Stimulated activated naive B cell treated with anti-CD40 and anti-IgM and Interleukin-4, amounts not matched to agents 10 μg/mL and 1 μg/mL and 100 μg/mL, for 72 hours (primary cell): ENCODE data around the gene COL19A1.
"Not testable (repeated sequence)": the region's sequence is repeated elsewhere in the genome, so short reads cannot be mapped to it uniquely, and the experiment has no call there.

ENCODE experiments used
- ATAC-seq, 2 donors: fragments of 150-1000 bp; cut with Tn5 transposase; replicated peaks; 2 replicates each; pipeline ENCODE4 v1.10.0; 2021; ENCODE audit warnings: moderate library complexity in 1 of 2
- DNase-seq: peaks from one replicate; pipeline ENCODE4 v3.0.0; 2021
- H3K27ac Mint-ChIP-seq: one replicate; pipeline ENCODE4 v1.8.0; 2022; ENCODE audit warnings: mild to moderate bottlenecking, mixed read lengths
- H3K27me3 Mint-ChIP-seq, 2 donors: one replicate each; pipeline ENCODE4 v1.8.0; 2022; ENCODE audit warnings: mixed read lengths in 2 of 2
- H3K36me3 Mint-ChIP-seq, 2 donors: one replicate each; pipeline ENCODE4 v1.8.0; 2022; ENCODE audit warnings: mixed read lengths in 2 of 2, mild to moderate bottlenecking in 1 of 2
- H3K4me1 Mint-ChIP-seq, 2 donors: one replicate each; pipeline ENCODE4 v1.8.0; 2022; ENCODE audit warnings: mixed read lengths in 2 of 2, mild to moderate bottlenecking in 1 of 2
- H3K4me3 Mint-ChIP-seq, 2 donors: one replicate each; pipeline ENCODE4 v1.8.0; 2022; ENCODE audit warnings: mild to moderate bottlenecking in 2 of 2, mixed read lengths in 2 of 2, moderate library complexity in 1 of 2
- H3K9me3 Mint-ChIP-seq, 2 donors: one replicate each; pipeline ENCODE4 v1.8.0; 2022; ENCODE audit warnings: mixed read lengths in 2 of 2, mild to moderate bottlenecking in 1 of 2

The COL19A1 gene

GRCh38 chr6:69866351-69866769, at the start of gene COL19A1:
Gene COL19A1 (plus strand): TSS chr6:69866556. CDS start chr6:69879568, 13,012 bp downstream.
- DNase-seq (peak; percentile 69), ATAC-seq (peak; percentile 66 to 70)
- Mint-ChIP-seq H3K36me3 (peaks cover 16 to 19% of the 10 kb centered on the region in 2 donors), H3K4me1 (peaks cover 41 to 76% of the 10 kb centered on the region in 2 donors), H3K27me3 (no peaks in the 10 kb centered on the region), H3K27ac (peak within 1 kb of the TSS; percentile 98), H3K4me3 (peak within 1 kb of the TSS; percentile 90 to 95), H3K9me3 (no peaks in the 10 kb centered on the region)

DNA sequence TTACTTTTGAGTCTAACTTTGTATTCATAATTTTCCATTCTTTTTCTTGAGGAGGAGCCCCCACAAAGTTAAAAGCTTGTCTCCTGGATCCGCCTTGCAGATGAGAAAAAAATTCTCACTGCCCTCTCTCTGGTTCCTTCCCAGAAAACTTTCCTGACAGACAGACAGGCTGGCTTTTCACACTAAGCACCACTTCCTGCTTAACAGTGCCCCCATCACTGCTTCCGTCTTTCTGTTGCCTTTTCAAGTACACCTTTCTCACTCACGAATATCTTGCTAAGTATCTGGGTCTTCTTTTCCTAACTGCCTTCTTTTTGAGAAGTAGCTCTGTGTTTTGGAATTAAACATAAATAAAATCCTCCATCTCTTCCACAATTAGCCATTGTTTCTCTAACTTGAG, 49.8 kb upstream of the COL19A1 start:
- Mint-ChIP-seq H3K9me3 (peaks cover 3 to 6% of the 10 kb centered on the region in 2 donors), H3K4me3 (peak overlapping the region; percentile 46 to 70), H3K27ac (peak overlapping the region; percentile 97), H3K36me3 (peaks cover 4 to 14% of the 10 kb centered on the region in 2 donors), H3K27me3 (no peaks in the 10 kb centered on the region), H3K4me1 (peaks cover 47 to 49% of the 10 kb centered on the region in 2 donors)
- DNase-seq: no peak
- peak in 1 of 2 donors; percentile 24 for ATAC-seq

DNA sequence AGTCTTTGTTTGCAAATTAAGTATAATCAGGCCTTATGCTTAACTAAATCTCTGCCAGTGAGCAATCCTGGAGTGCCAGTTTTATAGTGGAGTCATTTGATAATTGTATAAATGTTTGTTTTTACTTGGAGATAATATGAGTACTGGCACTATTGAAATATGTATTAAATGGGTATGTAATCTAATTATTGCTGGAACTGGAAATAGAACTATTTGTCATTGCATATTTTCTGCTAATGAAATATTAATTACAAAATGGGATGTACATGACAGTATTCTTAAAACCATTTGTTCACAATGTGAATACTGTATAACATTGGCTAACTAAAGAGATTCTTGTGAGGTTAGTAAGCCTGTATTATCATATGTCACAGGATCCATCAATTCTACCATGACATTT, 49.0 kb upstream of the COL19A1 start:
- ATAC-seq: no peak
- no peak overlapping the region for H3K27ac Mint-ChIP-seq
- H3K36me3 Mint-ChIP-seq: peaks cover 4 to 8% of the 10 kb centered on the region in 2 donors
- H3K4me3 Mint-ChIP-seq: no peak overlapping the region
- no peak for DNase-seq
- peaks cover 3 to 5% of the 10 kb centered on the region in 2 donors for H3K9me3 Mint-ChIP-seq
- H3K4me1 Mint-ChIP-seq: peaks cover 40 to 41% of the 10 kb centered on the region in 2 donors
- H3K27me3 Mint-ChIP-seq: no peaks in the 10 kb centered on the region

GRCh38 chr6:69818223-69818930, 48.0 kb upstream of the COL19A1 start:
- H3K36me3 Mint-ChIP-seq: peaks cover 4 to 5% of the 10 kb centered on the region in 2 donors

DNA sequence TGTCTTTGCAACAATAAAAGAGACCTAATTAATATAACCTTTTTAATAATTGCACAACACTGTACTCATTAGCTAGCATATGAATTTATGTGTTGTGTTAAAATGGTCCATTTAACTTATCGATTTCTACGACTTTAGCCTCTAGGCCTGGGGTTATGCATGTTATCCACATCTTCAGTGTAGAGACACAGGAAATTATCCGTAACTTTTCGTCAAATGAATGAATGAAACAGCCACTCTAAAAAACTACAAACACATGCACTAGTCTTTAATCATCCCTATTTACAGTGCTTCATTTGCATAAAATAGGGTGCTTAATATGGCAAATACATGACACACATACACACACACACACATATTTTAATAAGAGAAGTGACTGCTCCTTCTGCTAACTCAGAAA, 47.2 kb upstream of the COL19A1 start:
- no peak for ATAC-seq
- no peaks in the 10 kb centered on the region for H3K27me3 Mint-ChIP-seq
- no peak for DNase-seq
- peaks cover 4 to 6% of the 10 kb centered on the region in 2 donors for H3K36me3 Mint-ChIP-seq
- peaks cover 3 to 5% of the 10 kb centered on the region in 2 donors for H3K9me3 Mint-ChIP-seq
- no peak overlapping the region for H3K27ac Mint-ChIP-seq
- peaks cover 24 to 26% of the 10 kb centered on the region in 2 donors for H3K4me1 Mint-ChIP-seq
- H3K4me3 Mint-ChIP-seq: no peak overlapping the region

More at GRCh38 chr6:69818223-69818930, 48.0 kb upstream of the COL19A1 start:
- DNase-seq: no peak
- Mint-ChIP-seq H3K4me1 (peaks cover 31% of the 10 kb centered on the region in 2 donors), H3K9me3 (peaks cover 3 to 5% of the 10 kb centered on the region in 2 donors), H3K27me3 (no peaks in the 10 kb centered on the region), H3K27ac (no peak overlapping the region), H3K4me3 (no peak overlapping the region)
- ATAC-seq: no peak

DNA sequence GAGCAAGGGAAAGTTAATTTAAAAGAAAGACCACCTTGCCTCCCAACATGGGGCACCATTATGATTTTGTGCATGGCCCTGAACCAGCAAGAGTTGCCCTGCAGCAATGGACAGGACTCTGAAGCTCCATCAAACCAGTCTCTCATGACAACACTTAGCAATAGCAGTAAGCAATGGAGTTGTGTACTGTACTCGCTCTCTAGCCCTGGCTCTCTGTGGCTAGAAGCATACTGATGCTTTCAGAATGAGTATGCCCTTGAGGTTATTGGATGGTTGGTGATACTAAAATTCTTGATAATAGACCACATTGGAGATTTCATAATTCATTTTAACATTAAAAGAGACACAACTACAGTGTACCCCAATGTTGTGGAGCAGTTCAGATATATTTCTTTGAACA, 46.3 kb upstream of the COL19A1 start:
- Mint-ChIP-seq H3K36me3 (peaks cover 6 to 9% of the 10 kb centered on the region in 2 donors), H3K9me3 (peaks cover 3 to 5% of the 10 kb centered on the region in 2 donors), H3K27me3 (no peaks in the 10 kb centered on the region), H3K4me3 (no peak overlapping the region), H3K4me1 (peaks cover 20 to 24% of the 10 kb centered on the region in 2 donors), H3K27ac (no peak overlapping the region)
- ATAC-seq (peak; percentile 35 to 49), DNase-seq (no peak)

- Mint-ChIP-seq H3K36me3 (peaks cover 6 to 9% of the 10 kb centered on the region in 2 donors), H3K27me3 (no peaks in the 10 kb centered on the region), H3K4me3 (no peak overlapping the region), H3K9me3 (peaks cover 3 to 5% of the 10 kb centered on the region in 2 donors), H3K4me1 (peaks cover 15 to 19% of the 10 kb centered on the region in 2 donors), H3K27ac (peak overlapping the region; percentile 0)
- ATAC-seq: no peak
- no peak for DNase-seq
These were observed 45.9 kb upstream of the COL19A1 start for GRCh38 chr6:69820438-69820837.

- H3K9me3 Mint-ChIP-seq, H3K4me3 Mint-ChIP-seq, H3K27ac Mint-ChIP-seq, DNase-seq, H3K27me3 Mint-ChIP-seq, ATAC-seq, H3K4me1 Mint-ChIP-seq: not testable (repeated sequence)
- peaks cover 6 to 13% of the 10 kb centered on the region in 2 donors for H3K36me3 Mint-ChIP-seq
These were observed 42.0 kb upstream of the COL19A1 start for GRCh38 chr6:69824355-69824754.

DNA sequence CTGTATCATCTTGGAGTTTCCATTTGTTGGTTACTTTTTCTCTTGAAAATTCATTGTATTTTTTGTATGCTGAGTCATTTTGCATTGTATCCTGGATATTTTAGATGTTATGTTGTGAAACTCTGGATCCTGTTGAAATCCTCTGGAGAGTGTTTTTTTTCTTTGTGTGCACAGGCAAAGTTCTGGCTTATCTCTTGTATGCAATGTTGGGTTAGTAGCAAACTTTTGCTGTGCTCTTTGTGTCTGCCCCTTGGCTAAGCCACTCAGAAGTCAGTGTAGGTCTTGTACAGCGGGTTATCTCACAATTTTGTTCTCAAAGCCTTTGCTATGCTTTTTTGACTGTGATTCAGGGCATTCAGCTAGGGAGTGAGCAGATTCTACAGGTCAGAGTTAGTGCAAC, 40.5 kb upstream of the COL19A1 start:
- Mint-ChIP-seq H3K4me1 (peaks cover 0 to 4% of the 10 kb centered on the region in 2 donors), H3K36me3 (peaks cover 3 to 8% of the 10 kb centered on the region in 2 donors), H3K27me3 (no peaks in the 10 kb centered on the region), H3K9me3 (no peaks in the 10 kb centered on the region), H3K27ac (no peak overlapping the region), H3K4me3 (no peak overlapping the region)
- no peak for DNase-seq
- no peak for ATAC-seq

- Mint-ChIP-seq H3K9me3 (no peaks in the 10 kb centered on the region), H3K27me3 (no peaks in the 10 kb centered on the region), H3K27ac (no peak overlapping the region), H3K4me3 (no peak overlapping the region), H3K36me3 (peaks cover 4 to 8% of the 10 kb centered on the region in 2 donors), H3K4me1 (peaks cover 0 to 4% of the 10 kb centered on the region in 2 donors)
- no peak for DNase-seq
- no peak for ATAC-seq
These were observed 39.0 kb upstream of the COL19A1 start for GRCh38 chr6:69827276-69827893.

DNA sequence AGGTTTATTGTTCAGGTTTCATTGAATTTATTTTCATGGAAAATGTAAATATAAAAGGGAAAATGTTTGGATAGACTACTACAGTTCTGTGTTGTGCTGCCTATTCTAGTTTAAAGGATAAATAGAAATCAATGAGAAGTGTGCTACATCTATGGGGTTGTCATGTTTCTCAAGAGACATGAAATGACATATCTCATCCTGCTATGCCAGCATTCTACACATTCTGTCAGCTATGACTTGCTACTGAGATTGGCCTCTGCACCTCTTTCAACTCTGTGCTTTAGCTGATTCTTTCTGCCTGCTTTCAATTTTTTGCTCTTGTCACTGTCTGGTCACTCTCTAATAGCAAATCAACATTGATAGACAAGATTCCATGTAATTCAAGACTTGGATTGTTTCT, 33.8 kb upstream of the COL19A1 start:
- Mint-ChIP-seq H3K4me3 (no peak overlapping the region), H3K4me1 (peaks cover 11 to 14% of the 10 kb centered on the region in 2 donors), H3K27ac (no peak overlapping the region), H3K27me3 (no peaks in the 10 kb centered on the region), H3K9me3 (no peaks in the 10 kb centered on the region), H3K36me3 (peaks cover 2 to 4% of the 10 kb centered on the region in 2 donors)
- no peak for DNase-seq
- no peak for ATAC-seq

DNA sequence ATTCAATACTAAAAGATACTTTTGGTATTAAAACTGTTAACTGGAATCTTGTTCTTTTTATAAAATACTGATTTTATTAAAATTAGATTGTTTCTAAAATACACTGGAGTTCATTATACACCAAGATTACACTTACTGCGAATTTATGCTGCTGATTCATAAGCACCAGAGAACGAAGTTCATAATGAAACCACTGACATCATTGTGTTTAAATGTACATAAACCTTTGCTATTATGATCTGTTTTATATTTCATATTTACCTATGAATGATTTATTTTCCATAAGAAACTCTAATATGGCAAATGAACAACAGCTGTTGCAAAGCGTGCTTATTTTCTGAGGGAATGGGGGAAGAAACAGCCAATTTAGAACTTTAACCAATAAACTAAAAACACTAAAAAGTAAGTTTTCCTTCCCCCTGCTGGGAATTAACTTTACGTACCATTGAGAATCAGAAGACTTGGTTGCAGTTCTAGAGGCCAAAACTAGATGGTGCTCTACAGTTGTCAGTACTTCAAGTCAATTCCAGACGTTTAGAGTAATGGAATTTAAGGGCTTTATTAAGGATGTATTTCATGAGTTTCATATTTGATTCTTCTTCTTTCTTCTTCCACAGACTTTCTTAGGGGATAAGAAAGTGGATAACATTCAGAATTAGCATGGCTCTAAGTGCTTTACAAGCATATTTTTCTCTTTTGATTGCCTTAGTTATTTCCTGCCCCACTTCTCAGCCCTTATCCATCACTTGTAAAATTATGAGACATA, 30.8 kb upstream of the COL19A1 start:
- peaks cover 14 to 20% of the 10 kb centered on the region in 2 donors for H3K4me1 Mint-ChIP-seq
- no peaks in the 10 kb centered on the region for H3K27me3 Mint-ChIP-seq
- peaks cover 0 to 2% of the 10 kb centered on the region in 2 donors for H3K36me3 Mint-ChIP-seq
- no peak for DNase-seq
- no peaks in the 10 kb centered on the region for H3K9me3 Mint-ChIP-seq
- H3K27ac Mint-ChIP-seq: peak overlapping the region; percentile 49
- ATAC-seq: peak; percentile 77 to 83
- H3K4me3 Mint-ChIP-seq: peak overlapping the region; percentile 19 to 44

- H3K27me3 Mint-ChIP-seq: no peaks in the 10 kb centered on the region
- no peak for ATAC-seq
- no peaks in the 10 kb centered on the region for H3K36me3 Mint-ChIP-seq
- H3K9me3 Mint-ChIP-seq: no peaks in the 10 kb centered on the region
- no peak overlapping the region for H3K4me3 Mint-ChIP-seq
- H3K4me1 Mint-ChIP-seq: peaks cover 20 to 34% of the 10 kb centered on the region in 2 donors
- no peak for DNase-seq
- H3K27ac Mint-ChIP-seq: no peak overlapping the region
These were observed 24.5 kb upstream of the COL19A1 start for GRCh38 chr6:69841862-69842261.

DNA sequence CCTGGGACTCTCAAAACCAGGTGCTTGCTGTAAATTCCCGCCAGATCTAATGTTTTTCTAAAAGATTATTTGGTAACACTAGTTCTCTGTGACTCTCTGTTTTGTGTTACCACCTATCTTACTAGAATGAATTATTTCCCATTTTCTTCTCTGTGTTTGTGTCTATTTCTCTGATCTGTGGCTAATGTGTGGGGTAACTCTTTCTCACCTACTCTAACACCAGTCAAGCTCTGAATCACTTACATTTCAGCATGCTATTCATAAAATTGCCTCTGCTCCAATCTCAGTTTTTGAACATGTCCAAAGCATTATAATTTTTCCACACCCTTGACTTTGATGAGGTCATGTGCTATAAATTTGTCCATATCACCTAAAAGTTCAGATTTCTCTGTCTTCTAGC, 23.2 kb upstream of the COL19A1 start:
- Mint-ChIP-seq H3K4me3 (no peak overlapping the region), H3K27ac (no peak overlapping the region), H3K36me3 (no peaks in the 10 kb centered on the region), H3K4me1 (peaks cover 16 to 31% of the 10 kb centered on the region in 2 donors), H3K9me3 (no peaks in the 10 kb centered on the region), H3K27me3 (no peaks in the 10 kb centered on the region)
- DNase-seq: no peak
- peak in 1 of 2 donors; percentile 34 for ATAC-seq
